K562 (cell line): ENCODE results near the gene NAT14. TPM values are rescaled to one million over a fixed set of nuclear protein-coding genes. Genes with fewer than 3 reads are reported as not detected.

Experiments
- ARID1B ChIP-seq: fragments of 450-650 bp; IDR thresholded peaks from 2 replicates; pipeline ENCODE4 v1.6.1; 2016; ENCODE audit warnings: antibody characterized with exemption, mild to moderate bottlenecking, inconsistent platforms
- ARID3A ChIP-seq: IDR thresholded peaks from 2 replicates; pipeline ENCODE4 v1.6.1; 2012; ENCODE audit warnings: low read depth, low read length, improper control_type of control experiment, borderline replicate concordance
- ASH1L ChIP-seq: fragments of 450-650 bp; IDR thresholded peaks from 2 replicates; pipeline ENCODE4 v1.6.1; 2018; ENCODE audit warnings: borderline replicate concordance, mild to moderate bottlenecking, low read depth; ENCODE audit not compliant: partially characterized antibody
- KDM5B ChIP-seq: fragments of 200-600 bp; sonication (generic); IDR thresholded peaks from 2 replicates; pipeline ENCODE4 v1.6.1; 2012; ENCODE audit warnings: low read depth, mild to moderate bottlenecking, moderate library complexity, low read length, control low read depth, inconsistent platforms; ENCODE audit not compliant: insufficient replicate concordance
- LCOR ChIP-seq: sonication (generic); formaldehyde crosslinking; IDR thresholded peaks from 2 replicates; pipeline ENCODE4 v1.8.0; 2022; ENCODE audit warnings: mild to moderate bottlenecking, missing genetic modification reagents
- MCM7 ChIP-seq, 2 experiments: fragments of 450-650 bp; IDR thresholded peaks; 2 replicates each; pipeline ENCODE4 v1.6.1; 2016 to 2018
- PHTF2 ChIP-seq: fragments of 250-450 bp; sonication (Bioruptor Pico); IDR thresholded peaks from 2 replicates; pipeline ENCODE4 v1.5.0; 2021; ENCODE audit warnings: mild to moderate bottlenecking
- POLR2B ChIP-seq: fragments of 450-650 bp; IDR thresholded peaks from 2 replicates; pipeline ENCODE4 v1.6.1; 2018; ENCODE audit warnings: low read depth; ENCODE audit not compliant: partially characterized antibody
- POLR2G ChIP-seq: fragments of 200-400 bp; formaldehyde crosslinking; IDR thresholded peaks from 2 replicates; pipeline ENCODE4 v1.6.1; 2017; ENCODE audit warnings: low read depth, mild to moderate bottlenecking, antibody characterized with exemption, low read length, moderate library complexity
- RBFOX2 ChIP-seq: fragments of 200-400 bp; formaldehyde crosslinking; IDR thresholded peaks from 2 replicates; pipeline ENCODE4 v1.6.1; 2017; ENCODE audit warnings: low read depth, mild to moderate bottlenecking, low read length, moderate library complexity
- SREBF1 ChIP-seq: fragments of 150-350 bp; IDR thresholded peaks from 2 replicates; pipeline ENCODE4 v1.6.1; 2014; ENCODE audit warnings: antibody characterized with exemption, low read depth, low read length, borderline replicate concordance
- STAG1 ChIP-seq: sonication (generic); formaldehyde crosslinking; IDR thresholded peaks from 2 replicates; pipeline ENCODE4 v1.5.0; 2020; ENCODE audit warnings: missing genetic modification reagents, borderline replicate concordance
- TAF15 ChIP-seq: fragments of 200-400 bp; formaldehyde crosslinking; IDR thresholded peaks from 2 replicates; pipeline ENCODE4 v1.6.1; 2017; ENCODE audit warnings: mild to moderate bottlenecking, low read depth, low read length, moderate library complexity
- TEAD1 ChIP-seq, 2 experiments: fragments of 450-650 bp in 1 of 2; sonication (generic) in 1 of 2; formaldehyde crosslinking; IDR thresholded peaks; 2 replicates each; pipeline versions ENCODE4 v1.4.0 to v1.8.0; 2020 to 2022; ENCODE audit warnings: mild to moderate bottlenecking in 2 of 2, missing genetic modification reagents in 1 of 2
- TFE3 ChIP-seq: fragments of 450-650 bp; formaldehyde crosslinking; IDR thresholded peaks from 2 replicates; pipeline ENCODE4 v1.4.0; 2020; ENCODE audit warnings: mild to moderate bottlenecking, mixed read lengths
- ZNF12 ChIP-seq: sonication (generic); formaldehyde crosslinking; IDR thresholded peaks from 2 replicates; pipeline ENCODE4 v1.4.0; 2020; ENCODE audit warnings: mild to moderate bottlenecking, missing genetic modification reagents
- ZNF347 ChIP-seq: fragments of 450-650 bp; formaldehyde crosslinking; IDR thresholded peaks from 2 replicates; pipeline ENCODE4 v1.4.0; 2020; ENCODE audit warnings: low read depth, mild to moderate bottlenecking, moderate library complexity
- polyA plus RNA-seq, 8 experiments: library from polyadenylated mRNA; depleted of rRNA in 4 of 8; stranded (reverse) in 5 of 8; unstranded in 3 of 8; fragments of >200 nt; fragmentation: Nextera tagmentation in 2 of 8; fragmentation: Illumina TruSeq in 1 of 8; extraction: Ambion mirVana in 2 of 8; extraction: Trizol in 1 of 8; gene quantifications; 2 replicates each; pipeline versions ENCODE4 v1.2.1 to v1.2.3, GENCODE V29; 2011 to 2014; ENCODE audit warnings: inconsistent platforms in 1 of 8, missing spikeins in 1 of 8
- total RNA-seq, 7 experiments: library from RNA; depleted of rRNA in 6 of 7; stranded (reverse); fragments of >200 nt in 6 of 7; fragmentation: Illumina TruSeq in 2 of 7; extraction: Trizol in 2 of 7; gene quantifications; 2 replicates each; pipeline versions ENCODE4 v1.2.1 to v1.2.3, GENCODE V29; 2011 to 2021; ENCODE audit warnings: low replicate concordance in 1 of 7
- TF ChIP-seq, protein P1 (sequence below): fragments of 200-800 bp; sonication (Bioruptor generic); IDR thresholded peaks from 2 replicates; pipeline ENCODE4 v1.6.1; 2017; ENCODE audit warnings: missing genetic modification characterization, missing compliant biosample characterization
- TF ChIP-seq, protein P2 (sequence below), 2 experiments: fragments of 450-650 bp; conservative IDR thresholded peaks; 2 replicates each; pipeline ENCODE4 v1.6.1; 2017; ENCODE audit warnings: mild to moderate bottlenecking in 2 of 2, moderate library complexity in 2 of 2

Gene NAT14
- total and polyA plus RNA-seq, 9 of the 15 experiments (the other 6 are each of a cell fraction or from before 2014, with no cell fraction given): 2.4 to 77.0 (median 26.7) TPM

- no peak for TF ChIP-seq SREBF1
- peak; percentile 40 for TF ChIP-seq POLR2B
- no peak for TF ChIP-seq PHTF2 (CRISPR knock-in tag)
- no peak for TF ChIP-seq ZNF12 (CRISPR knock-in tag)
- no peak for TF ChIP-seq ASH1L
- no peak for TF ChIP-seq TFE3 (CRISPR knock-in tag)
- TF ChIP-seq TEAD1 (CRISPR knock-in tag; IDR thresholded peaks at IDR 0.05): peak; percentile 30 to 42; a peak in 3 of 4 replicates
- TF ChIP-seq LCOR (CRISPR knock-in tag): peak; percentile 99
- TF ChIP-seq ARID3A: no peak
- peak; percentile 84 for TF ChIP-seq POLR2G
- TF ChIP-seq, protein P1, sequence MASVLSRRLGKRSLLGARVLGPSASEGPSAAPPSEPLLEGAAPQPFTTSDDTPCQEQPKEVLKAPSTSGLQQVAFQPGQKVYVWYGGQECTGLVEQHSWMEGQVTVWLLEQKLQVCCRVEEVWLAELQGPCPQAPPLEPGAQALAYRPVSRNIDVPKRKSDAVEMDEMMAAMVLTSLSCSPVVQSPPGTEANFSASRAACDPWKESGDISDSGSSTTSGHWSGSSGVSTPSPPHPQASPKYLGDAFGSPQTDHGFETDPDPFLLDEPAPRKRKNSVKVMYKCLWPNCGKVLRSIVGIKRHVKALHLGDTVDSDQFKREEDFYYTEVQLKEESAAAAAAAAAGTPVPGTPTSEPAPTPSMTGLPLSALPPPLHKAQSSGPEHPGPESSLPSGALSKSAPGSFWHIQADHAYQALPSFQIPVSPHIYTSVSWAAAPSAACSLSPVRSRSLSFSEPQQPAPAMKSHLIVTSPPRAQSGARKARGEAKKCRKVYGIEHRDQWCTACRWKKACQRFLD (CRISPR knock-in tag): 0 out of 2 replicates have a peak, but pooled peaks have one; percentile 25
- no peak for TF ChIP-seq ZNF347 (CRISPR knock-in tag)
- no peak for TF ChIP-seq TAF15
- TF ChIP-seq MCM7 (IDR thresholded peaks at IDR 0.05): no peak
- TF ChIP-seq, protein P2, sequence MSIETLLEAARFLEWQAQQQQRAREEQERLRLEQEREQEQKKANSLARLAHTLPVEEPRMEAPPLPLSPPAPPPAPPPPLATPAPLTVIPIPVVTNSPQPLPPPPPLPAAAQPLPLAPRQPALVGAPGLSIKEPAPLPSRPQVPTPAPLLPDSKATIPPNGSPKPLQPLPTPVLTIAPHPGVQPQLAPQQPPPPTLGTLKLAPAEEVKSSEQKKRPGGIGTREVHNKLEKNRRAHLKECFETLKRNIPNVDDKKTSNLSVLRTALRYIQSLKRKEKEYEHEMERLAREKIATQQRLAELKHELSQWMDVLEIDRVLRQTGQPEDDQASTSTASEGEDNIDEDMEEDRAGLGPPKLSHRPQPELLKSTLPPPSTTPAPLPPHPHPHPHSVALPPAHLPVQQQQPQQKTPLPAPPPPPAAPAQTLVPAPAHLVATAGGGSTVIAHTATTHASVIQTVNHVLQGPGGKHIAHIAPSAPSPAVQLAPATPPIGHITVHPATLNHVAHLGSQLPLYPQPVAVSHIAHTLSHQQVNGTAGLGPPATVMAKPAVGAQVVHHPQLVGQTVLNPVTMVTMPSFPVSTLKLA (conservative IDR thresholded peaks at IDR 0.05): peak; percentile 83 to 86
- peak; percentile 92 for TF ChIP-seq RBFOX2
- no peak for TF ChIP-seq KDM5B
- peak; percentile 98 for TF ChIP-seq ARID1B
- no peak for TF ChIP-seq STAG1 (CRISPR knock-in tag)
These were observed 17.5 kb upstream of the NAT14 start (continued) for GRCh38 chr19:55467236-55468053.
